Neural cell (in vitro differentiated cells): ENCODE data around the gene BCL11B. TPM values are rescaled to one million over a fixed set of nuclear protein-coding genes. Genes with fewer than 3 reads are reported as not detected.

ENCODE experiments used
- H2AFZ ChIP-seq: fragments of 200-600, 300-800 bp; sonication (generic), shearing (Covaris generic); 2 replicates; pipeline ENCODE4 v1.6.0; 2014; ENCODE audit warnings: low read depth, mild to moderate bottlenecking, antibody characterized with exemption, low read length, moderate library complexity
- H3F3A ChIP-seq: fragments of 200-600 bp; shearing (Covaris generic); 2 replicates; pipeline ENCODE4 v1.6.1; 2016; ENCODE audit warnings: mild to moderate bottlenecking, moderate library complexity, mixed read lengths, antibody characterized with exemption, low read length; ENCODE audit not compliant: insufficient read depth, poor library complexity, severe bottlenecking
- H3K27ac ChIP-seq: fragments of 200-600, 300-800 bp; sonication (generic), shearing (Covaris generic); 2 replicates; pipeline ENCODE4 v1.5.1; 2014; ENCODE audit warnings: mild to moderate bottlenecking, low read length, moderate library complexity
- H3K27me3 ChIP-seq: fragments of 300-800, 200-600 bp; sonication (generic), shearing (Covaris generic); 2 replicates; pipeline ENCODE4 v1.6.0; 2014; ENCODE audit warnings: mild to moderate bottlenecking, low read depth, low read length, moderate library complexity; ENCODE audit not compliant: insufficient read depth
- H3K36me3 ChIP-seq: fragments of 300-800, 200-600 bp; sonication (generic), shearing (Covaris generic); 2 replicates; pipeline ENCODE4 v1.5.1; 2014; ENCODE audit warnings: mild to moderate bottlenecking, antibody characterized with exemption, low read length, moderate library complexity; ENCODE audit not compliant: insufficient read depth
- H3K4me2 ChIP-seq: fragments of 300-800, 200-600 bp; sonication (generic), shearing (Covaris generic); 2 replicates; pipeline ENCODE4 v1.6.0; 2014; ENCODE audit warnings: mild to moderate bottlenecking, low read length
- H3K4me3 ChIP-seq: fragments of 300-800, 200-600 bp; sonication (generic), shearing (Covaris generic); 2 replicates; pipeline ENCODE4 v1.5.1; 2014; ENCODE audit warnings: mild to moderate bottlenecking, low read length, moderate library complexity
- H3K79me2 ChIP-seq: fragments of 200-600 bp; shearing (Covaris generic); replicated peaks from 2 replicates; pipeline ENCODE4 v1.6.0; 2014; ENCODE audit warnings: mild to moderate bottlenecking, low read length, moderate library complexity; ENCODE audit not compliant: insufficient read depth
- H3K9ac ChIP-seq: fragments of 300-800, 200-600 bp; sonication (generic), shearing (Covaris generic); 2 replicates; pipeline ENCODE4 v1.6.1; 2016; ENCODE audit warnings: mild to moderate bottlenecking, low read length, mixed read lengths
- H3K9me2 ChIP-seq: fragments of 200-600 bp; shearing (Covaris generic); 2 replicates; pipeline ENCODE4 v1.6.1; 2016; ENCODE audit warnings: mild to moderate bottlenecking, low read length, mixed read lengths; ENCODE audit not compliant: insufficient read depth
- H3K9me3 ChIP-seq: fragments of 200-600, 300-800 bp; sonication (generic), shearing (Covaris generic); 2 replicates; pipeline ENCODE4 v1.6.1; 2016; ENCODE audit warnings: mild to moderate bottlenecking, mixed run types, low read length, moderate library complexity, mixed read lengths
- H4K20me1 ChIP-seq: fragments of 200-600 bp; shearing (Covaris generic); 2 replicates; pipeline ENCODE4 v1.6.1; 2016; ENCODE audit warnings: mild to moderate bottlenecking, mixed run types; ENCODE audit not compliant: insufficient read depth
- CTCF ChIP-seq: fragments of 450-650 bp; IDR thresholded peaks from 2 replicates; pipeline ENCODE4 v1.5.1; 2014; ENCODE audit warnings: antibody characterized with exemption, mild to moderate bottlenecking, moderate library complexity; ENCODE audit not compliant: poor library complexity, severe bottlenecking
- EP300 ChIP-seq: fragments of 450-650 bp; conservative IDR thresholded peaks from 2 replicates; pipeline ENCODE4 v1.6.1; 2014; ENCODE audit warnings: antibody characterized with exemption, mild to moderate bottlenecking, moderate library complexity; ENCODE audit not compliant: poor library complexity, severe bottlenecking
- EZH2 ChIP-seq: fragments of 200-600, 300-800 bp; shearing (Covaris generic), sonication (generic); IDR thresholded peaks from 2 replicates; pipeline ENCODE4 v1.6.1; 2014; ENCODE audit warnings: antibody characterized with exemption, low read length, borderline replicate concordance, mild to moderate bottlenecking; ENCODE audit not compliant: insufficient read depth, poor library complexity, severe bottlenecking
- MXI1 ChIP-seq: fragments of 450-650 bp; conservative IDR thresholded peaks from 2 replicates; pipeline ENCODE4 v1.6.1; 2014; ENCODE audit warnings: antibody characterized with exemption, mild to moderate bottlenecking; ENCODE audit not compliant: poor library complexity, severe bottlenecking
- POLR2AphosphoS5 ChIP-seq: IDR thresholded peaks from 2 replicates; pipeline ENCODE4 v1.6.1; 2012
- RAD21 ChIP-seq: fragments of 450-650 bp; conservative IDR thresholded peaks from 2 replicates; pipeline ENCODE4 v1.6.1; 2014; ENCODE audit warnings: antibody characterized with exemption, mild to moderate bottlenecking, moderate library complexity
- REST ChIP-seq: IDR thresholded peaks from 2 replicates; pipeline ENCODE4 v1.6.1; 2012; ENCODE audit warnings: borderline replicate concordance
- SMC3 ChIP-seq: fragments of 450-650 bp; conservative IDR thresholded peaks from 2 replicates; pipeline ENCODE4 v1.6.1; 2014; ENCODE audit warnings: antibody characterized with exemption, mild to moderate bottlenecking, moderate library complexity; ENCODE audit not compliant: poor library complexity
- TAF1 ChIP-seq: IDR thresholded peaks from 2 replicates; pipeline ENCODE4 v1.6.1; 2012; ENCODE audit warnings: low read depth
- polyA plus RNA-seq: library from polyadenylated mRNA; depleted of rRNA; stranded (reverse); fragments of >200 nt; gene quantifications from 2 replicates; pipeline ENCODE4 v1.2.3, GENCODE V29; 2014

Gene BCL11B
- polyA plus RNA-seq, 1 donor from 2014 or later, result 104 TPM

- no peak overlapping the region for H3K4me3 ChIP-seq
- no peaks in the 10 kb centered on the region for H3K9me3 ChIP-seq
- H3K4me2 ChIP-seq, result no peak overlapping the region
- no peaks in the 10 kb centered on the region for H3F3A ChIP-seq
- no peak overlapping the region for H3K27ac ChIP-seq
- no peaks in the 10 kb centered on the region for H3K36me3 ChIP-seq
- peaks cover 71% of the 10 kb centered on the region for H3K79me2 ChIP-seq
- no peaks in the 10 kb centered on the region for H3K27me3 ChIP-seq
- no peak for TF ChIP-seq TAF1
- no peak for TF ChIP-seq RAD21
- no peak for TF ChIP-seq EP300
- no peak for TF ChIP-seq MXI1
- TF ChIP-seq SMC3, result no peak
- H4K20me1 ChIP-seq, result peaks cover 86% of the 10 kb centered on the region
- no peak overlapping the region for H2AFZ ChIP-seq
- H3K9ac ChIP-seq, result no peak overlapping the region
- no peaks in the 10 kb centered on the region for H3K9me2 ChIP-seq
Measured at GRCh38 chr14:99179946-99180345, 92.1 kb downstream of the BCL11B start.

- Histone ChIP-seq H3F3A (no peaks in the 10 kb centered on the region), H3K27me3 (no peaks in the 10 kb centered on the region), H3K9ac (no peak overlapping the region), H3K79me2 (peaks cover 66% of the 10 kb centered on the region), H3K9me2 (no peaks in the 10 kb centered on the region), H4K20me1 (peaks cover 82% of the 10 kb centered on the region), H3K4me3 (no peak overlapping the region), H3K36me3 (no peaks in the 10 kb centered on the region), H3K27ac (no peak overlapping the region), H3K4me2 (no peak overlapping the region), H3K9me3 (no peaks in the 10 kb centered on the region), H2AFZ (no peak overlapping the region)
- no peak for TF ChIP-seq EP300
- no peak for TF ChIP-seq POLR2AphosphoS5
- no peak for TF ChIP-seq MXI1
- TF ChIP-seq TAF1, result no peak
- no peak for TF ChIP-seq REST
- no peak for TF ChIP-seq EZH2
- TF ChIP-seq CTCF, result no peak
- no peak for TF ChIP-seq SMC3
- no peak for TF ChIP-seq RAD21
Measured at GRCh38 chr14:99179506-99179905, 92.5 kb downstream of the BCL11B start.
